GM18873 (cell line): Measurements from ENCODE around the gene LCMT2.

ENCODE experiments used
- ATAC-seq: cut with Tn5 transposase; IDR thresholded peaks from one replicate; pipeline ENCODE4 v1.9.1; 2021; ENCODE audit warnings: mild to moderate bottlenecking, moderate library complexity, moderate number of reproducible peaks; ENCODE audit not compliant: unreplicated experiment, low FRiP score

Gene LCMT2

GRCh38 chr15:43329960-43330779, at the start of gene LCMT2:
Gene LCMT2, minus strand, starts transcription at chr15:43330573. Its CDS starts 84 bp downstream, at chr15:43330489.
- ATAC-seq, result peak; percentile 90

GRCh38 chr15:43378601-43379000, 48.2 kb upstream of the LCMT2 start:
- no peak for ATAC-seq

- no peak for ATAC-seq
These were observed 45.8 kb upstream of the LCMT2 start for GRCh38 chr15:43376017-43376705.

- peak; percentile 51 for ATAC-seq
These were observed 40.9 kb upstream of the LCMT2 start, which contains the start of the genes TUBGCP4 and ZSCAN29 for GRCh38 chr15:43370975-43371974. Gene TUBGCP4, plus strand, starts transcription at chr15:43371101. Its CDS starts 254 bp downstream, at chr15:43371355. Gene ZSCAN29, minus strand, starts transcription at chr15:43371043. Its CDS starts 1,130 bp downstream, at chr15:43369913.

- peak; percentile 11 for ATAC-seq
These were observed 40.1 kb upstream of the LCMT2 start for GRCh38 chr15:43370310-43370974.

GRCh38 chr15:43361313-43361903, 31.0 kb upstream of the LCMT2 start:
- no peak for ATAC-seq

GRCh38 chr15:43360821-43361220, 30.4 kb upstream of the LCMT2 start:
- no peak for ATAC-seq

GRCh38 chr15:43352693-43353382, 22.5 kb upstream of the LCMT2 start:
- ATAC-seq, result no peak

- ATAC-seq, result no peak
These were observed 16.7 kb upstream of the LCMT2 start for GRCh38 chr15:43347114-43347513.

- no peak for ATAC-seq
These were observed 15.9 kb upstream of the LCMT2 start for GRCh38 chr15:43346305-43346704.

- peak; percentile 15 for ATAC-seq
These were observed 361 bp upstream of the LCMT2 start for GRCh38 chr15:43330780-43331087.

GRCh38 chr15:43329217-43329959, 985 bp downstream of the LCMT2 start:
- ATAC-seq, result no peak

GRCh38 chr15:43325039-43325684, 5.2 kb downstream of the LCMT2 start:
- no peak for ATAC-seq

- ATAC-seq, result no peak
These were observed 11.2 kb downstream of the LCMT2 start for GRCh38 chr15:43318990-43319771.

- no peak for ATAC-seq
These were observed 12.7 kb downstream of the LCMT2 start for GRCh38 chr15:43317566-43318184.

- ATAC-seq, result no peak
These were observed 13.4 kb downstream of the LCMT2 start for GRCh38 chr15:43316971-43317346.
